ENCODE data around the gene NCR1. TPM values are rescaled to one million over a fixed set of nuclear protein-coding genes. Genes with fewer than 3 reads are reported as not detected.
"Not testable (repeated sequence)": the region's sequence is repeated elsewhere in the genome, so short reads cannot be mapped to it uniquely, and the experiment has no call there.

NCR1 gene
- total and polyA plus RNA-seq, 8 donors, result 0.26 to 2.6 (median 0.64) TPM

GRCh38 chr19:54902061-54902460 lies 3.9 kb upstream of the NCR1 start:
- Histone ChIP-seq H3K4me3 (no peak overlapping the region), H3K4me1 (peaks cover 0 to 9% of the 10 kb centered on the region in 2 donors), H3K9me3 (no peaks in the 10 kb centered on the region), H3K36me3 (no peaks in the 10 kb centered on the region), H3K27ac (no peak overlapping the region), H3K27me3 (peaks cover 0 to 25% of the 10 kb centered on the region in 2 donors)
- TF ChIP-seq CTCF (IDR thresholded peaks at IDR 0.05), result no peak
- ATAC-seq, result no peak
- intact Hi-C loops (cut with DNase I), result no loop called here
- DNase-seq, result no peak

- Histone ChIP-seq H3K36me3 (no peaks in the 10 kb centered on the region), H3K27ac (no peak overlapping the region), H3K4me3 (no peak overlapping the region), H3K4me1 (peaks cover 0 to 9% of the 10 kb centered on the region in 2 donors), H3K9me3 (no peaks in the 10 kb centered on the region), H3K27me3 (peaks cover 0 to 26% of the 10 kb centered on the region in 2 donors)
- intact Hi-C loops (cut with DNase I), result no loop called here
- no peak for DNase-seq
- ATAC-seq, result no peak
- no peak for TF ChIP-seq CTCF (IDR thresholded peaks at IDR 0.05)
Measured at GRCh38 chr19:54903303-54903702, 2.6 kb upstream of the NCR1 start.

GRCh38 chr19:54904261-54904660 lies 1.7 kb upstream of the NCR1 start:
- H3K9me3 ChIP-seq; ATAC-seq; H3K36me3 ChIP-seq; H3K4me1 ChIP-seq; H3K27ac ChIP-seq; H3K4me3 ChIP-seq; DNase-seq; intact Hi-C loops (cut with DNase I): not testable (repeated sequence)
- peaks cover 0 to 30% of the 10 kb centered on the region in 2 donors for H3K27me3 ChIP-seq

- Histone ChIP-seq H3K27ac (no peak overlapping the region), H3K36me3 (no peaks in the 10 kb centered on the region), H3K27me3 (peaks cover 0 to 38% of the 10 kb centered on the region in 2 donors), H3K9me3 (no peaks in the 10 kb centered on the region), H3K4me3 (no peak overlapping the region), H3K4me1 (peaks cover 0 to 9% of the 10 kb centered on the region in 2 donors)
- intact Hi-C loops (cut with DNase I), result no loop called here
- ATAC-seq, result no peak
- no peak for TF ChIP-seq CTCF (IDR thresholded peaks at IDR 0.05)
- no peak for DNase-seq
Measured at GRCh38 chr19:54905421-54905802, 536 bp upstream of the NCR1 start.

GRCh38 chr19:54906819-54907218 lies 871 bp downstream of the NCR1 start:
- intact Hi-C loops (cut with DNase I), result no loop called here
- Histone ChIP-seq H3K9me3 (no peaks in the 10 kb centered on the region), H3K36me3 (no peaks in the 10 kb centered on the region), H3K27ac (no peak overlapping the region), H3K4me3 (no peak overlapping the region), H3K27me3 (peaks cover 0 to 38% of the 10 kb centered on the region in 2 donors), H3K4me1 (peaks cover 0 to 2% of the 10 kb centered on the region in 2 donors)
- ATAC-seq, result no peak
- no peak for TF ChIP-seq CTCF (IDR thresholded peaks at IDR 0.05)
- DNase-seq, result no peak

- H3K4me3 ChIP-seq; H3K9me3 ChIP-seq; H3K4me1 ChIP-seq; H3K27ac ChIP-seq; ATAC-seq; H3K36me3 ChIP-seq; DNase-seq; intact Hi-C loops (cut with DNase I): not testable (repeated sequence)
- H3K27me3 ChIP-seq, result peaks cover 0 to 38% of the 10 kb centered on the region in 2 donors
Measured at GRCh38 chr19:54907899-54908298, 2.0 kb downstream of the NCR1 start.
